NB4 (cell line): ENCODE measurements around the gene MEST.

Source experiments
- DNase-seq: peaks from one replicate; pipeline ENCODE4 v3.0.0; 2010; ENCODE audit warnings: low read depth
- H3K4me3 ChIP-seq: one replicate; pipeline ENCODE4 v1.5.1; 2011; ENCODE audit warnings: mild to moderate bottlenecking, low read depth, low read length, moderate library complexity
- MYC ChIP-seq: IDR thresholded peaks from 2 replicates; pipeline ENCODE4 v1.6.1; 2011; ENCODE audit warnings: low read depth, low read length
- POLR2A ChIP-seq: IDR thresholded peaks from 2 replicates; pipeline ENCODE4 v1.6.1; 2011; ENCODE audit warnings: mild to moderate bottlenecking; ENCODE audit not compliant: insufficient read length; ENCODE audit errors: extremely low read depth
- TF ChIP-seq, protein P1 (sequence below): IDR thresholded peaks from 2 replicates; pipeline ENCODE4 v1.6.1; 2011; ENCODE audit warnings: low read depth, low read length
- TF ChIP-seq, protein P2 (sequence below): IDR thresholded peaks from one replicate; pipeline ENCODE4 v1.5.1; 2012; ENCODE audit warnings: low read depth, low read length

MEST gene

DNA sequence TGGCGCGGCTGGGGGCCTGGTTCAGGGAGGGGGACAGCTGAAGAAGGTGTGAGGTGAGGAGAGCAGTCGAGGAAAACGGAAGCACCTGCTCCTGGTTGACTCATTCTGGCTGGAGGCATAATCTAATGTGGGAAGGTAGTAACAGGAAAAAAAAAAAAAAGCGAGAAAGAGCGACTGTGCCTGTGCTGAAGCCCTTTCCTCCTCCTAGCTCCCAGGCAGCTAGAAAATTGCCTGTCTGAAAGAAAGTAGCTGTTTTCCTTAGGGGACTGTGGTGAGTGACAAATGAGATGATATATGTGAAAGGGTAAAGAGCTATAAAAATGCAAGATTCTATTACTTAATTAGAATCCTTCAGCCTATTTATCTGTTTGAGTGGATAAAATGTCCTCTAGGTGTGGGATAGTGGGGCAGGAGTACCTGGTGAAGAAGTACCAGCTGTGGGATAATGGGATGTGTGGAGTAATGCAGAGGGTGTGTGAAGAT, 4.9 kb upstream of the MEST start:
- TF ChIP-seq, protein P1, sequence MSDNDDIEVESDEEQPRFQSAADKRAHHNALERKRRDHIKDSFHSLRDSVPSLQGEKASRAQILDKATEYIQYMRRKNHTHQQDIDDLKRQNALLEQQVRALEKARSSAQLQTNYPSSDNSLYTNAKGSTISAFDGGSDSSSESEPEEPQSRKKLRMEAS, result no peak
- TF ChIP-seq POLR2A, result no peak
- TF ChIP-seq MYC, result no peak
- TF ChIP-seq, protein P2, sequence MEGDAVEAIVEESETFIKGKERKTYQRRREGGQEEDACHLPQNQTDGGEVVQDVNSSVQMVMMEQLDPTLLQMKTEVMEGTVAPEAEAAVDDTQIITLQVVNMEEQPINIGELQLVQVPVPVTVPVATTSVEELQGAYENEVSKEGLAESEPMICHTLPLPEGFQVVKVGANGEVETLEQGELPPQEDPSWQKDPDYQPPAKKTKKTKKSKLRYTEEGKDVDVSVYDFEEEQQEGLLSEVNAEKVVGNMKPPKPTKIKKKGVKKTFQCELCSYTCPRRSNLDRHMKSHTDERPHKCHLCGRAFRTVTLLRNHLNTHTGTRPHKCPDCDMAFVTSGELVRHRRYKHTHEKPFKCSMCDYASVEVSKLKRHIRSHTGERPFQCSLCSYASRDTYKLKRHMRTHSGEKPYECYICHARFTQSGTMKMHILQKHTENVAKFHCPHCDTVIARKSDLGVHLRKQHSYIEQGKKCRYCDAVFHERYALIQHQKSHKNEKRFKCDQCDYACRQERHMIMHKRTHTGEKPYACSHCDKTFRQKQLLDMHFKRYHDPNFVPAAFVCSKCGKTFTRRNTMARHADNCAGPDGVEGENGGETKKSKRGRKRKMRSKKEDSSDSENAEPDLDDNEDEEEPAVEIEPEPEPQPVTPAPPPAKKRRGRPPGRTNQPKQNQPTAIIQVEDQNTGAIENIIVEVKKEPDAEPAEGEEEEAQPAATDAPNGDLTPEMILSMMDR, result no peak
- H3K4me3 ChIP-seq, result peak overlapping the region; percentile 74
- DNase-seq, result no peak

DNA sequence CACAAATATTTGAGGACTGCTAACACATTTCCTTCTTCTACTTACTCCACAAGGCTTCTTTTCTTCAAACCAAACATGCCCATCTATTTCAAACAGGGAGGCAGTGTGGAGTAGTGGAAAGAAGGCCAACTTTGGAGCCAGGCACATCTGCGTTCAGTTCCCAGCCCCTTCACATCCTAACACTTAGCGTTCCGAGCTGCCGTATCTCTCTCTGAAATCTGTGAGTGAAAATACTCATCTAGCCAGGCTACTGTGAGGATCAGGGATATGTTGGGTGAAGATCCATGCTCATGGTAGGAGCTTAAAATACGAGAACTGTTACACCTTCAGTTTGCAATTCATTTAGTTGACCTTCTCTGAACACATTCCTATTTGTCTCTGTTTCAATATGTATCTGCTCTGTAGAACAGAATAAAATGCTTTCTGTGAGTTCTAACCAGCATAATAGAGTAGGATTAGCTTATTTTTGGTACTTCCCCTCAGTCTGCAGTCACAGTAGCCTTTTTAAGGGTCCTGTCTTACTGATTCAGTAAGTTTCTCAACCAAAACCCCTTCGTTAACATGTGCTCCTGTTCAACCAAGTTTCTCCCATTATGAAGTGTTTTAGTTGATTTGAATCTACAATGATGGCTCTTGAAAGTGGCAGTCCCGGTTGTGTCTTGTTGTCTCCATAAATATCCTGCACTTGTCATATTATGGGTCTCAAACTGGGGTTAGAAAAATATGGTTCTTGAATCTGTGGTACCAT, 3.3 kb upstream of the MEST start:
- TF ChIP-seq MYC (no peak), POLR2A (no peak)
- TF ChIP-seq, protein P2, result no peak
- TF ChIP-seq, protein P1, result no peak
- H3K4me3 ChIP-seq, result no peak overlapping the region
- DNase-seq, result no peak

DNA sequence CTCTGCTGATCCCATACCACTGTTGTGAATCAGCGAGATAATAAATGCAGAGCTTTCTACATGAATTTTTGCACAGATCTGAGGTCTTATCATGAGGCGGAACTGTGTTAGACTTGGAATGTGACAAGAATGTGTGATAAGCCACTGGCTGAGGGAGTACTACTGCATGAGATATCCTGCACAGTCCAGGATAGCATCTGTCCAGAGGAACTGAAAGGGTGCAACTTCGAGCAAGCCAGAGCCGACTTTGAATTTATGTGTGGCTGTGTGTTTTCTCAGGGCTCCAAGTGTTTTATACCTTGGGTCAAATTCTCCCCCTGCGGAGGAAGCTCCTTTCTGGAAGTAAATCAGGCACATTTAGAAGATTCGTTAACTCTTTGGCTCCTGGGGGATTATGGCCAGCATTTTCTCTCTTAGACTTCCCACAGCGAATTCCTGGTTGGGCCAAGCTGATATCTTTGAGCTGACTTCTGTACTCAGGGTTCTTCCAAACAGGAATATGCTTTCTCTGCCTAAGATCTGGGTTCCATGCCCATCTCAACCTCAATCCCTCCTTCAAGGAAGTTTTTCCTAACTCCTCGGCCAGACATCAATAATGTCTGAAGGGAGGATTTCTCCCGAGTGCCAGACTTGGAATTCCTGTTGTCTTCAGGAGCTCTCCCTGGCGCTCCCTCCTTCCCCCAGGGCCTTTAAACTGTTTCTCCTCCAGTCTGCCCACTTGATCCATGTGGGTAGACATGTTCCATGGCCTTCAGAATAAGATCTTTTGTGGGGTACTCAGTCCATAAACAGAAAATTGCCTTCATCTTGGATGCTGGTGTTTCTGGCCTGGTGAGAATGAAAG, 2.5 kb upstream of the MEST start:
- TF ChIP-seq POLR2A, result no peak
- TF ChIP-seq, protein P1, result no peak
- no peak for TF ChIP-seq MYC
- TF ChIP-seq, protein P2, result no peak
- no peak overlapping the region for H3K4me3 ChIP-seq

DNA sequence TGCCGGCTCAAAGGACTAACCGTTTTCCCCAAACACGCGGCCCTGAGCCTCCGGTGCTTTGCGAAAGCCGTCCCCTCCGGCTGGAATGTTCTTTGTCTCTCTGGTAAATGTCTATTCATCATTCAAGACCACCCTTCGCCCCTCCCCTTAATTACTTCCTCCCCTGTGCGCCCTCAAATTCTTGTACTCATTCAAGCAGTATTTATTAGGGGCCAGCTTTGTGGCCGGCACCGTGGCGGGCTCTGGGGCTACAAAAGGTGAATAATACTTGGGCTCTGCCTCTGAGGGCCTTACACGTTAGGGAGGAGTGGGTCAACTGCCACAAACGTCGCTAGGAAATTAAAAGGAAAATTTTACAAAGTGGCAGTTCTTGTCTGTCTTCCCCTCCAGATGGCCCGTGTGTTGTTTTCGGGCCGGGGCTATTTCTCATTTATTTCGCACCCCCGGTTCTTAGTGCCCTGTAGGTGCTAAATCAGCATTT, 1.5 kb upstream of the MEST start:
- no peak for TF ChIP-seq MYC
- no peak for TF ChIP-seq POLR2A
- TF ChIP-seq, protein P1, result no peak
- H3K4me3 ChIP-seq, result no peak overlapping the region
- no peak for DNase-seq

More for the DNA sequence above, 2.5 kb upstream of the MEST start:
- DNase-seq, result no peak

DNA sequence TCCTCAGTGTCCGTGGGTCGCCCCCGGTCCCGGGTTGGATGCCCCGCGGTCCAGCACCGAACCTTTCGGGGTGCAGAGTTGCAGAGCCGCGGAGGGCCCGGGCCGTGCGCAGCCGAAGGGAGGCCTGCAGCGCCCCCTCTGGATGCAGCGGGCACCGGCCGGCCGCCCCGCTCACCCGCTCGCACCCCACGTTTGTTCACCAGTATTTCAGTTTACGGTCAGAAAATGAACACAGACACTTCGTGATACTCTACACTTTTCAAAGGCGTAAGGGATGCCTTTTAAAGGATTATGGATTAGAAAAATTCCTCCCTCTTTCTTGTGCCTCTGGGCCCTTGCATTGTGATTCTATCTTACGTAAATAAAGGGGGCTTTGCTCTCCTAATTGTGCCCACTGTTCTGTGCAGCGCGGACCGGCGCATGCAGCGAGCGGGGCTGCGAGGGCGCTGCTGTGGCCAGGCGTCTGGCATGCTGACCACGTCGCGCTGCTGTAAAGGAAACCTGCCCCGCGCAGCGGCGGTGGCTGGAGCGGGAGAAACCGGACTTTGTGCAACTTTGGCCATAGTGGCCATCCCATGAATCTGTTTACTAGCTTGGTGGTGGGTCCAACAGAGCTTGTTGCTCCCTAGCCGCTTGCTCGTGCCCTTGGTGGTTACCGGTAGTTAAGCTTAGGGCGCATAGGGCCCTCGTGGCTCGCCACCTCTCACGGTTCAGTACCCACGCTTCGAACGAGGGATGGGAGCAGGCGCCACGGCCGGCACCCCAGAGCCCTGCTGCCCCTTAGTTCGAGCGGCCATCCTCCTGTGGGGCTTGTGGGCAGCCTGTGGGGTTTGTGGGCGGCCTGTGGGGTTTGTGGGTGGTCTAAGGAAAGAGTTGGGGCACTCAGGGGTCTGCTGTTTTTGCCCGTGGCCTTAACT, 739 bp upstream of the MEST start:
- no peak overlapping the region for H3K4me3 ChIP-seq
- TF ChIP-seq, protein P1, result no peak
- TF ChIP-seq, protein P2, result no peak
- no peak for TF ChIP-seq POLR2A
- no peak for TF ChIP-seq MYC
- no peak for DNase-seq
